K562 (cell line): Measurements from ENCODE around the gene PCSK2. TPM values are rescaled to one million over a fixed set of nuclear protein-coding genes. Genes with fewer than 3 reads are reported as not detected.

Source experiments
- ESRRA ChIP-seq: fragments of 450-650 bp; IDR thresholded peaks from 2 replicates; pipeline ENCODE4 v1.6.1; 2014; ENCODE audit warnings: low read depth, mild to moderate bottlenecking, moderate library complexity, borderline replicate concordance
- NFIC ChIP-seq: fragments of 450-650 bp; IDR thresholded peaks from 2 replicates; pipeline ENCODE4 v1.6.1; 2017; ENCODE audit warnings: mild to moderate bottlenecking, inconsistent platforms
- ZNF175 ChIP-seq: fragments of 200-800 bp; sonication (Bioruptor generic); IDR thresholded peaks from 2 replicates; pipeline ENCODE4 v1.6.1; 2016; ENCODE audit warnings: low read depth, mild to moderate bottlenecking, missing genetic modification characterization, missing compliant biosample characterization
- ZNF3 ChIP-seq: fragments of 250-450 bp; sonication (Bioruptor Pico); IDR thresholded peaks from 2 replicates; pipeline ENCODE4 v1.5.0; 2021; ENCODE audit warnings: mild to moderate bottlenecking, moderate library complexity
- ZNF583 ChIP-seq: fragments of 250-450 bp; sonication (Bioruptor Pico); IDR thresholded peaks from 2 replicates; pipeline ENCODE4 v1.4.0; 2020
- ZNF707 ChIP-seq: fragments of 250-450 bp; sonication (Bioruptor Pico); conservative IDR thresholded peaks from 2 replicates; pipeline ENCODE4 v1.8.0; 2022; ENCODE audit warnings: inconsistent platforms, mild to moderate bottlenecking, moderate library complexity
- polyA plus RNA-seq, 8 experiments: library from polyadenylated mRNA; depleted of rRNA in 4 of 8; stranded (reverse) in 5 of 8; unstranded in 3 of 8; fragments of >200 nt; fragmentation: Nextera tagmentation in 2 of 8; fragmentation: Illumina TruSeq in 1 of 8; extraction: Ambion mirVana in 2 of 8; extraction: Trizol in 1 of 8; gene quantifications; 2 replicates each; pipeline versions ENCODE4 v1.2.1 to v1.2.3, GENCODE V29; 2011 to 2014; ENCODE audit warnings: inconsistent platforms in 1 of 8, missing spikeins in 1 of 8
- total RNA-seq, 7 experiments: library from RNA; depleted of rRNA in 6 of 7; stranded (reverse); fragments of >200 nt in 6 of 7; fragmentation: Illumina TruSeq in 2 of 7; extraction: Trizol in 2 of 7; gene quantifications; 2 replicates each; pipeline versions ENCODE4 v1.2.1 to v1.2.3, GENCODE V29; 2011 to 2021; ENCODE audit warnings: low replicate concordance in 1 of 7
- TF ChIP-seq, protein P1 (sequence below), 2 experiments: fragments of 450-650 bp in 1 of 2; sonication (generic) in 1 of 2; formaldehyde crosslinking in 1 of 2; IDR thresholded peaks; 2 replicates each; pipeline versions ENCODE4 v1.7.1 to v1.9.0; 2016 to 2022; ENCODE audit warnings: inconsistent platforms in 1 of 2, mild to moderate bottlenecking in 1 of 2, missing genetic modification reagents in 1 of 2

Gene PCSK2
- total and polyA plus RNA-seq, 9 of the 15 experiments (the other 6 are each of a cell fraction or from before 2014, with no cell fraction given): 0.04 to 0.07 (median 0.05) TPM; not detected in 6

DNA sequence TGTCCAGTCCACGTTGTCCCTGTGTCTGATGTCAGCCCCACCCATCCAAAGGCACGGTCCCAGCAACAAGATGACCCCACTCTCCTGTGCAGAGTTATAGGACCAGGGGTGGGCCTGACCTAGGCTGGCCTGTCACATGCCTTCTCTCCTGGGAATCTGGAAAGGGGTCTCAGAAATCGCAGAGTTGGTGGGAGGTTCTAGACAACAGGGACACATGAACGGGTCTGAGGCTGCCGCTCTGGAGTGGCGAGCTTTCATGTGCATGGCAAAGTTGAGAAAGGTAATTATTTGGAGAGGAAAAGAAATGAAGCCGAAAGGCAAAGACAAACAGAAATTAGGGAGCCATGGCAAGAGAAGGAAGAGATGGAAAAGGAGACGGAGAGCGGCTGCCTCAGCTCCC, 274.9 kb downstream of the PCSK2 start (continued):
- TF ChIP-seq ZNF175 (CRISPR knock-in tag): no peak
- TF ChIP-seq, protein P1, sequence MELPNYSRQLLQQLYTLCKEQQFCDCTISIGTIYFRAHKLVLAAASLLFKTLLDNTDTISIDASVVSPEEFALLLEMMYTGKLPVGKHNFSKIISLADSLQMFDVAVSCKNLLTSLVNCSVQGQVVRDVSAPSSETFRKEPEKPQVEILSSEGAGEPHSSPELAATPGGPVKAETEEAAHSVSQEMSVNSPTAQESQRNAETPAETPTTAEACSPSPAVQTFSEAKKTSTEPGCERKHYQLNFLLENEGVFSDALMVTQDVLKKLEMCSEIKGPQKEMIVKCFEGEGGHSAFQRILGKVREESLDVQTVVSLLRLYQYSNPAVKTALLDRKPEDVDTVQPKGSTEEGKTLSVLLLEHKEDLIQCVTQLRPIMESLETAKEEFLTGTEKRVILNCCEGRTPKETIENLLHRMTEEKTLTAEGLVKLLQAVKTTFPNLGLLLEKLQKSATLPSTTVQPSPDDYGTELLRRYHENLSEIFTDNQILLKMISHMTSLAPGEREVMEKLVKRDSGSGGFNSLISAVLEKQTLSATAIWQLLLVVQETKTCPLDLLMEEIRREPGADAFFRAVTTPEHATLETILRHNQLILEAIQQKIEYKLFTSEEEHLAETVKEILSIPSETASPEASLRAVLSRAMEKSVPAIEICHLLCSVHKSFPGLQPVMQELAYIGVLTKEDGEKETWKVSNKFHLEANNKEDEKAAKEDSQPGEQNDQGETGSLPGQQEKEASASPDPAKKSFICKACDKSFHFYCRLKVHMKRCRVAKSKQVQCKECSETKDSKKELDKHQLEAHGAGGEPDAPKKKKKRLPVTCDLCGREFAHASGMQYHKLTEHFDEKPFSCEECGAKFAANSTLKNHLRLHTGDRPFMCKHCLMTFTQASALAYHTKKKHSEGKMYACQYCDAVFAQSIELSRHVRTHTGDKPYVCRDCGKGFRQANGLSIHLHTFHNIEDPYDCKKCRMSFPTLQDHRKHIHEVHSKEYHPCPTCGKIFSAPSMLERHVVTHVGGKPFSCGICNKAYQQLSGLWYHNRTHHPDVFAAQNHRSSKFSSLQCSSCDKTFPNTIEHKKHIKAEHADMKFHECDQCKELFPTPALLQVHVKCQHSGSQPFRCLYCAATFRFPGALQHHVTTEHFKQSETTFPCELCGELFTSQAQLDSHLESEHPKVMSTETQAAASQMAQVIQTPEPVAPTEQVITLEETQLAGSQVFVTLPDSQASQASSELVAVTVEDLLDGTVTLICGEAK (IDR thresholded peaks at IDR 0.05): no peak
- TF ChIP-seq, protein P1 (CRISPR knock-in tag; IDR thresholded peaks at IDR 0.05): no peak
- TF ChIP-seq NFIC: no peak
- TF ChIP-seq ZNF583 (CRISPR knock-in tag): no peak
- no peak for TF ChIP-seq ESRRA
- no peak for TF ChIP-seq ZNF3 (CRISPR knock-in tag)
- TF ChIP-seq ZNF707: no peak
